NB4 (cell line): ENCODE data around the gene TMEM11.

Source experiments
- DNase-seq: peaks from one replicate; pipeline ENCODE4 v3.0.0; 2010; ENCODE audit warnings: low read depth
- H3K4me3 ChIP-seq: one replicate; pipeline ENCODE4 v1.5.1; 2011; ENCODE audit warnings: mild to moderate bottlenecking, low read depth, low read length, moderate library complexity
- CTCF ChIP-seq: IDR thresholded peaks from one replicate; pipeline ENCODE4 v1.5.1; 2012; ENCODE audit warnings: low read depth, low read length
- MYC ChIP-seq: IDR thresholded peaks from 2 replicates; pipeline ENCODE4 v1.6.1; 2011; ENCODE audit warnings: low read depth, low read length
- POLR2A ChIP-seq: IDR thresholded peaks from 2 replicates; pipeline ENCODE4 v1.6.1; 2011; ENCODE audit warnings: mild to moderate bottlenecking; ENCODE audit not compliant: insufficient read length; ENCODE audit errors: extremely low read depth
- TF ChIP-seq, protein P1 (sequence below): IDR thresholded peaks from 2 replicates; pipeline ENCODE4 v1.6.1; 2011; ENCODE audit warnings: low read depth, low read length

TMEM11 gene

GRCh38 chr17:21249086-21249795 lies 35.3 kb upstream of the TMEM11 start:
- TF ChIP-seq, protein P1, sequence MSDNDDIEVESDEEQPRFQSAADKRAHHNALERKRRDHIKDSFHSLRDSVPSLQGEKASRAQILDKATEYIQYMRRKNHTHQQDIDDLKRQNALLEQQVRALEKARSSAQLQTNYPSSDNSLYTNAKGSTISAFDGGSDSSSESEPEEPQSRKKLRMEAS, result no peak
- TF ChIP-seq POLR2A (no peak), CTCF (no peak), MYC (no peak)
- H3K4me3 ChIP-seq, result no peak overlapping the region
- DNase-seq, result no peak

- TF ChIP-seq CTCF (no peak), MYC (no peak), POLR2A (no peak)
- TF ChIP-seq, protein P1, result no peak
- no peak overlapping the region for H3K4me3 ChIP-seq
- DNase-seq, result no peak
Observed at GRCh38 chr17:21248500-21248899, 34.5 kb upstream of the TMEM11 start.

GRCh38 chr17:21247552-21248258 lies 33.7 kb upstream of the TMEM11 start:
- DNase-seq, result no peak
- no peak overlapping the region for H3K4me3 ChIP-seq
- TF ChIP-seq MYC (no peak), CTCF (no peak), POLR2A (no peak)
- TF ChIP-seq, protein P1, result no peak

DNA sequence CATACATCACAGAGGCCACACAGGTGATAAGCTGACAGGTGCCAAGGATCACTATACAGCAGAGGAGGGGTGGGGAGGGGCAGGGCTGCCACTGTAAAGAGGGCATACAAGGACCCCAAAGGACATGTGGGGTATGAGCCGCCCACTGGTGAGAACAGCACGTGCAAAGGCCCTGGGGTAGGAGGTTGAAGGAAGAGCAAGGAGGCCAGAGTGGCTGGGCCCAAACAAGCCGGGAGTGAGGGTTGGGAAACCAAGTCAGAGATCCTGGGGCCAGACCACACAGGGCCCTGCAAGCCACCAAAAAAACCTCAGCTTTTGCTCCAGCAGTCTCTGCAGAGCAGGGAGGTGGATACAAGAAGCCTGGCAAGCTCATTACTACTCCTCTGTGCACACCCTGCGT lies 32.7 kb upstream of the TMEM11 start:
- DNase-seq, result no peak
- TF ChIP-seq, protein P1, result no peak
- TF ChIP-seq POLR2A, result no peak
- no peak for TF ChIP-seq MYC
- no peak for TF ChIP-seq CTCF
- H3K4me3 ChIP-seq, result no peak overlapping the region

GRCh38 chr17:21245639-21246084 lies 31.7 kb upstream of the TMEM11 start:
- H3K4me3 ChIP-seq, result no peak overlapping the region
- no peak for DNase-seq

More at GRCh38 chr17:21245639-21246084, 31.7 kb upstream of the TMEM11 start:
- no peak for TF ChIP-seq POLR2A
- TF ChIP-seq, protein P1, result no peak
- TF ChIP-seq MYC, result no peak
- TF ChIP-seq CTCF, result no peak
